ENCODE measurements around the gene BAG2. TPM values are rescaled to one million over a fixed set of nuclear protein-coding genes. Genes with fewer than 3 reads are reported as not detected.

BAG2 gene
- polyA plus RNA-seq, 3 donors, result 0.09 to 0.21 (median 0.20) TPM

DNA sequence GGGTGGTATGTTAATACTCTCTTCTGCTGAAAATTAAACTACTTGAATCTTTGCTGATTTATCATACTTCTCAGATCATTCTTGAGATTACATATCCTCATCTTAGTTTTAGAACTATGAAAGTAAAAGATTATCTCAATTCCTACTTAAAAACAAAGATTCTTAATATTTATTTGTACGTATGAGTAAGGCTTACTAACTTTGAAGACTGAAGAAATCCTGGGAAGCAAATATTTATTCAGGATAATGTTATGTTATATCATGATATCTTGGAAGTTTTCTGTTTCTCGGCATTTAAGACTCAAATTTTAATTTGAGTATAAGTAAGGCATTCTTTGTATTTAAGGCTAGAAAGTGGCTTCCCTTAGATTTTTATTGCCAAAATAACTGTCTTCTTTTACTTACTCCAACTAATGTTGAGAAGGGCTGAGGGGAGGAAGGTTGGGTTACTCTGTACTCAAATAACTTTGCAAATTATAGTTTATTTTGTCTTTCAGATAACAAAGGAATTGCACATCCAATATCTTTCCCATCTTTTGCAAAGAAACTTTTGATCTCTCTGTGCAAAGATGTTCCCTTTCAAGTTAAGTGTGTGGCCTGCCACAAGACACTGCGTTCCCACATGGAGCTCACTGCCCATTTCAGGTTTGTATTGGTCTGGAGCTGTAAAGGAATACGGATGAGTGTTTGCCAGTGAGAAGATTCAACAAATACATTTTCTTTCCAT, 30.5 kb upstream of the BAG2 start:
- Histone ChIP-seq H3K27ac (ENCODE audit: low read depth in 1 of 2, low read length in 2 of 2) (no peak overlapping the region), H3K9ac (ENCODE audit: insufficient read depth, low read length, poor library complexity, severe bottlenecking) (no peak overlapping the region), H3K27me3 (ENCODE audit: control insufficient read depth in 2 of 2, insufficient read depth in 2 of 2, low read length in 2 of 2) (no peaks in the 10 kb centered on the region), H3K4me3 (replicated peaks in 1 of 3; ENCODE audit: low read depth in 2 of 3, low read length in 3 of 3) (no peak overlapping the region), H3K9me3 (replicated peaks in 1 of 2; ENCODE audit: control insufficient read depth in 1 of 2, insufficient read depth in 1 of 2, low read length in 2 of 2) (no peaks in the 10 kb centered on the region), H3K79me2 (ENCODE audit: insufficient read depth, low read length) (no peaks in the 10 kb centered on the region), H4K20me1 (ENCODE audit: insufficient read depth, low read length) (no peaks in the 10 kb centered on the region), H3K4me2 (replicated peaks; ENCODE audit: extremely low read depth, low read length, poor library complexity, severe bottlenecking) (no peak overlapping the region), H2AFZ (ENCODE audit: insufficient read depth, low read depth, low read length, poor library complexity, severe bottlenecking) (no peak overlapping the region), H3K36me3 (replicated peaks in 1 of 2; ENCODE audit: control insufficient read depth in 1 of 2, insufficient read depth in 2 of 2, low read length in 2 of 2) (peaks cover 21 to 68% of the 10 kb centered on the region in 2 donors), H3K4me1 (ENCODE audit: control insufficient read depth in 1 of 2, insufficient read depth in 2 of 2, low read length in 2 of 2) (no peaks in the 10 kb centered on the region)
- no peaks in the 10 kb centered on the region for H3K4me1 Mint-ChIP-seq
- WGBS (ENCODE audit: insufficient coverage), result no CpG with 5 or more reads among the region's 4 CpGs
- DNase-seq, result no peak
- no peak overlapping the region for H3K27ac Mint-ChIP-seq
- H3K36me3 Mint-ChIP-seq, result peaks cover 53 to 60% of the 10 kb centered on the region in 2 donors
- H3K9me3 Mint-ChIP-seq, result peaks cover 0 to 3% (median 0%) of the 10 kb centered on the region in 7 donors
- intact Hi-C loops (cut with micrococcal nuclease), result no loop called here
- no peak overlapping the region for H3K4me3 Mint-ChIP-seq
- TF ChIP-seq, protein P1, sequence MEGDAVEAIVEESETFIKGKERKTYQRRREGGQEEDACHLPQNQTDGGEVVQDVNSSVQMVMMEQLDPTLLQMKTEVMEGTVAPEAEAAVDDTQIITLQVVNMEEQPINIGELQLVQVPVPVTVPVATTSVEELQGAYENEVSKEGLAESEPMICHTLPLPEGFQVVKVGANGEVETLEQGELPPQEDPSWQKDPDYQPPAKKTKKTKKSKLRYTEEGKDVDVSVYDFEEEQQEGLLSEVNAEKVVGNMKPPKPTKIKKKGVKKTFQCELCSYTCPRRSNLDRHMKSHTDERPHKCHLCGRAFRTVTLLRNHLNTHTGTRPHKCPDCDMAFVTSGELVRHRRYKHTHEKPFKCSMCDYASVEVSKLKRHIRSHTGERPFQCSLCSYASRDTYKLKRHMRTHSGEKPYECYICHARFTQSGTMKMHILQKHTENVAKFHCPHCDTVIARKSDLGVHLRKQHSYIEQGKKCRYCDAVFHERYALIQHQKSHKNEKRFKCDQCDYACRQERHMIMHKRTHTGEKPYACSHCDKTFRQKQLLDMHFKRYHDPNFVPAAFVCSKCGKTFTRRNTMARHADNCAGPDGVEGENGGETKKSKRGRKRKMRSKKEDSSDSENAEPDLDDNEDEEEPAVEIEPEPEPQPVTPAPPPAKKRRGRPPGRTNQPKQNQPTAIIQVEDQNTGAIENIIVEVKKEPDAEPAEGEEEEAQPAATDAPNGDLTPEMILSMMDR (IDR thresholded peaks at IDR 0.05), result no peak
- peaks cover 0 to 2% (median 2%) of the 10 kb centered on the region in 3 donors for H3K27me3 Mint-ChIP-seq (ENCODE audit: low read depth in 3 of 3)

DNA sequence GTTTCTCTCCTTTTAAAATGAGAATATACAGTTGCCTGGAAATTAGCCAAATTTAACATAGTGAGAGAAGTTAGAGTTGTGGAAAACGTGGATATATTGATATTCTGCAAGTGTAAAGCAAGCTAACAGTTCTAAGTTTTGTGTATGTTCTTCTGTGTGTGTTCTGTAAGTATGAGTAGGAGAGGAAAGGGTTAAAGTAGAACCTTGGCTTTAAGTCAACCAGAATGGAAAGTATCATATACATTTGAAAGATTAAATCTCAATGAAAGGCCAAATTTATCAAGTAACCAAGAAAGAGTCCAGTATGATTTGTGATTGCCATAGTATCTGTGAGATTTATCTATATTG, 30.0 kb upstream of the BAG2 start:
- Histone ChIP-seq H3K36me3 (replicated peaks in 1 of 2; ENCODE audit: control insufficient read depth in 1 of 2, insufficient read depth in 2 of 2, low read length in 2 of 2) (peaks cover 24 to 68% of the 10 kb centered on the region in 2 donors), H3K9ac (ENCODE audit: insufficient read depth, low read length, poor library complexity, severe bottlenecking) (no peak overlapping the region), H3K4me3 (replicated peaks in 1 of 3; ENCODE audit: low read depth in 2 of 3, low read length in 3 of 3) (no peak overlapping the region), H3K79me2 (ENCODE audit: insufficient read depth, low read length) (no peaks in the 10 kb centered on the region), H3K9me3 (replicated peaks in 1 of 2; ENCODE audit: control insufficient read depth in 1 of 2, insufficient read depth in 1 of 2, low read length in 2 of 2) (no peaks in the 10 kb centered on the region), H3K4me1 (ENCODE audit: control insufficient read depth in 1 of 2, insufficient read depth in 2 of 2, low read length in 2 of 2) (no peaks in the 10 kb centered on the region), H4K20me1 (ENCODE audit: insufficient read depth, low read length) (no peaks in the 10 kb centered on the region), H3K27ac (ENCODE audit: low read depth in 1 of 2, low read length in 2 of 2) (no peak overlapping the region), H3K27me3 (ENCODE audit: control insufficient read depth in 2 of 2, insufficient read depth in 2 of 2, low read length in 2 of 2) (no peaks in the 10 kb centered on the region), H3K4me2 (replicated peaks; ENCODE audit: extremely low read depth, low read length, poor library complexity, severe bottlenecking) (no peak overlapping the region), H2AFZ (ENCODE audit: insufficient read depth, low read depth, low read length, poor library complexity, severe bottlenecking) (no peak overlapping the region)
- TF ChIP-seq, protein P1 (IDR thresholded peaks at IDR 0.05), result no peak
- Mint-ChIP-seq H3K27ac (no peak overlapping the region), H3K4me1 (no peaks in the 10 kb centered on the region), H3K9me3 (peaks cover 0 to 3% (median 0%) of the 10 kb centered on the region in 7 donors), H3K36me3 (peaks cover 52 to 59% of the 10 kb centered on the region in 2 donors), H3K4me3 (no peak overlapping the region), H3K27me3 (ENCODE audit: low read depth in 3 of 3) (peaks cover 0 to 2% (median 2%) of the 10 kb centered on the region in 3 donors)
- no peak for DNase-seq
- WGBS (ENCODE audit: insufficient coverage), result no CpG with 5 or more reads among the region's 1 CpG
- intact Hi-C loops (cut with micrococcal nuclease), result no loop called here
